Astrocyte (in vitro differentiated cells and primary cell): Measurements from ENCODE around the gene CDHR2.

Source experiments
- EZH2 ChIP-seq: IDR thresholded peaks from 2 replicates; pipeline ENCODE4 v1.6.1; 2012; ENCODE audit warnings: mild to moderate bottlenecking, low read length, inconsistent platforms; ENCODE audit not compliant: insufficient read depth
- TF ChIP-seq, protein P1 (sequence below): IDR thresholded peaks from 2 replicates; pipeline ENCODE4 v1.5.1; 2011; ENCODE audit warnings: low read depth, mild to moderate bottlenecking, inconsistent platforms, low read length, moderate library complexity; ENCODE audit not compliant: insufficient read depth

DNA sequence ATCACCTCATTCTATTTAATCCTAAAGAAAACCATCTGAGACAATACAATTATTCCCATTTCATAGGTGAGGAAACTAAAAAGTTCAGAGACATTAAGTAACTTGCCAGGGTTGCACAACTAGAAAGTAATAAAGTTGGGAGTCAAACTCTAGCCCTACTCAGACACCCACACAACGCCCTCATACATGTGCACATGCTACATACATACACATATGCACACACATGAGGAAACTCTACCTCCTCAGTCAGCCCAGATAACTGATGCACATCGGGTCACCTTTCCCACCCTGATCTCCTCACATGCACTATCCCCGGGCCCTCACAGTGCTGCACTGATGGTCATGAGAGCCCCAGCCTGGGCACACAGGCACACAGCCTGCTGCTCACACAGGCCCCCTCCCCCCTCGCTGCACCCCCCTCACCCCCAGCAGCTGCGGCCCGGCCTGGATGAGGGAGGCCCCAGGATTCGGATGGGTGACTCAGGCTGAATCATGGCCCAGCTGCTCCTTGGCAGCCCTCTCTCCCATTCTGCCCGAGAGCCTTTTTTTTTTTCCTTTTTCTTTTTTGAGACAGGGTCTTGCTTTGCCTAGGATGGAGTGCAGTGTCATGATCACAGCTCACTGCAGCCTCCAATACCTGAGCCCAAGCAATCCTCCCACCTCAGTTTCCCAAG lies 65.8 kb downstream of the CDHR2 start:
- TF ChIP-seq, protein P1, sequence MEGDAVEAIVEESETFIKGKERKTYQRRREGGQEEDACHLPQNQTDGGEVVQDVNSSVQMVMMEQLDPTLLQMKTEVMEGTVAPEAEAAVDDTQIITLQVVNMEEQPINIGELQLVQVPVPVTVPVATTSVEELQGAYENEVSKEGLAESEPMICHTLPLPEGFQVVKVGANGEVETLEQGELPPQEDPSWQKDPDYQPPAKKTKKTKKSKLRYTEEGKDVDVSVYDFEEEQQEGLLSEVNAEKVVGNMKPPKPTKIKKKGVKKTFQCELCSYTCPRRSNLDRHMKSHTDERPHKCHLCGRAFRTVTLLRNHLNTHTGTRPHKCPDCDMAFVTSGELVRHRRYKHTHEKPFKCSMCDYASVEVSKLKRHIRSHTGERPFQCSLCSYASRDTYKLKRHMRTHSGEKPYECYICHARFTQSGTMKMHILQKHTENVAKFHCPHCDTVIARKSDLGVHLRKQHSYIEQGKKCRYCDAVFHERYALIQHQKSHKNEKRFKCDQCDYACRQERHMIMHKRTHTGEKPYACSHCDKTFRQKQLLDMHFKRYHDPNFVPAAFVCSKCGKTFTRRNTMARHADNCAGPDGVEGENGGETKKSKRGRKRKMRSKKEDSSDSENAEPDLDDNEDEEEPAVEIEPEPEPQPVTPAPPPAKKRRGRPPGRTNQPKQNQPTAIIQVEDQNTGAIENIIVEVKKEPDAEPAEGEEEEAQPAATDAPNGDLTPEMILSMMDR = no peak
- no peak for TF ChIP-seq EZH2
